GM11168 (cell line): ENCODE results near the gene POU4F1.
"Not testable (repeated sequence)": the region's sequence is repeated elsewhere in the genome, so short reads cannot be mapped to it uniquely, and the experiment has no call there.

Experiments used
- in situ Hi-C: fragments of 300-500 bp; cut with MboI; formaldehyde crosslinking; loops from one replicate; pipeline ENCODE4 v1.12.0; 2022; ENCODE audit warnings: low sequenced_read_pairs; ENCODE audit not compliant: unreplicated experiment

The POU4F1 gene, protein sequence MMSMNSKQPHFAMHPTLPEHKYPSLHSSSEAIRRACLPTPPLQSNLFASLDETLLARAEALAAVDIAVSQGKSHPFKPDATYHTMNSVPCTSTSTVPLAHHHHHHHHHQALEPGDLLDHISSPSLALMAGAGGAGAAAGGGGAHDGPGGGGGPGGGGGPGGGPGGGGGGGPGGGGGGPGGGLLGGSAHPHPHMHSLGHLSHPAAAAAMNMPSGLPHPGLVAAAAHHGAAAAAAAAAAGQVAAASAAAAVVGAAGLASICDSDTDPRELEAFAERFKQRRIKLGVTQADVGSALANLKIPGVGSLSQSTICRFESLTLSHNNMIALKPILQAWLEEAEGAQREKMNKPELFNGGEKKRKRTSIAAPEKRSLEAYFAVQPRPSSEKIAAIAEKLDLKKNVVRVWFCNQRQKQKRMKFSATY

DNA sequence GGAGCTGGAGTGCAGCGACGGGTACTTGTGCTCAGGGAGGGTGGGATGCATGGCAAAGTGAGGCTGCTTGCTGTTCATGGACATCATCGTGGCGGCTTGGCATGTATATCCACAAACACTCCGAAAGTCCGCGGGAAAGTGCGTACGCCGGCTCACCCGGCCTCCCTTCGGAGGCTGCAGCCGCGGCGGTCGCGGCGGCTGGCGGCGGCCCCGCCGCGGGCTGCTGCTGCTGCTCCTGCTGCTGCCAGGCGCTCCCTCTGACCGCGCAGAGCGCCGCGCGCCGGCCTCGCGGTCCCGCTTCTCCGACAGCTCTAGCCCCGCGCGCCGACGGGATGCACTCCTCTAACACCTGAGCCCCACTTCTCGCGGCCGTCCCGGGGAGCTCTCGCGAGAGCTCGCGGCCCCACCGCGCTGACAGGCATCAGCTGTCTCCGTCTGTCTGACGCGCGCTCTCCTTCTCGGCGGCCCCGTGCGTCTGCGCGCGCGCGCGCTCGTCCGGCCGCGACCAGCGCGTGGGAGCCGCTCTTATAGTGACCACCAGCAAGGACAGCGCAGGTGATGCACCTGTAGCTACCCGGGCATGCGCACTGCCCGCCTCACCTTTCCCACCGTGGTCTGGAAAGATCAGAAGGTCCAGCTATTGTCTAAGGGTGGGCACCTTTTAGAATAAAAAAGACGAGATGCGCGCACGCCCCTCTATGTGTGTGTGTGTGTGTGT, at the start of gene POU4F1:
Gene POU4F1 (minus strand): TSS at position 313 of the 718 bp plus-strand sequence. CDS start 226 bp downstream, at position 87.
- in situ Hi-C loops = no loop called here

DNA sequence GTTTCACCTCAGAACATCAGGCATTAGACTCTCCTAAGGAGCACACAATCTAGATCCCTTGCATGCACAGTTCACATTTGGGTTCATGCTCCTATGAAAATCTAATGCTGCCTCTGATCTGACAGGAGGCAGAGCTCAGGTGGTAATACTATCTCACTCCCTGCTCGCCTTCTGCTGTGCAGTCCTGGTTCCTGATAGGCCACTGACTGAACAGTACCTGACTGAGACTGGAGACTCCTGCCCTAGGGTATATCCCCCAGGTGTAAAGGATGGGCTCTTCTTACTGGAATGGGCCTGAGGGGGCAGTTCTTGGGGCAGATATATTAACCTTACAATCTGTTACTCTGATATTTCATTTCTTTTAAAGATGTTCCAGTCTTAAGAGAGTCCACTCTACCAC, 49.3 kb upstream of the POU4F1 start:
- in situ Hi-C loops = no loop called here

DNA sequence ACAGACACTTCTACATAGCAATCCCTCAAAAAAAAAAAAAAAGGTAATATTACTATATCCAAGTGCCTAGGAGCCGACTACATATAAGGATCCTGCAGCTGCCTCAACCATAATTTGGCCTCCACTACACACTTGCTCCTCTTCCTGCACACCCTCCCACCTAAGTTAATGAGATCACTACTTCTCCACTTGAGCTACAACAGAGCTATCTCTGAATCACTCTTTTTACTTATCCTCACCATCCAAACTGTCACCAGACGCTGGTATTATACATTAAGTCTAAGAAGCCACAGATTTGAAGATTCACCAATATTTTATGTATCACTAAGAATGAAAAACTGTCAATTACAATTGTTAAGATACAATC, 47.3 kb upstream of the POU4F1 start:
- in situ Hi-C loops = no loop called here

DNA sequence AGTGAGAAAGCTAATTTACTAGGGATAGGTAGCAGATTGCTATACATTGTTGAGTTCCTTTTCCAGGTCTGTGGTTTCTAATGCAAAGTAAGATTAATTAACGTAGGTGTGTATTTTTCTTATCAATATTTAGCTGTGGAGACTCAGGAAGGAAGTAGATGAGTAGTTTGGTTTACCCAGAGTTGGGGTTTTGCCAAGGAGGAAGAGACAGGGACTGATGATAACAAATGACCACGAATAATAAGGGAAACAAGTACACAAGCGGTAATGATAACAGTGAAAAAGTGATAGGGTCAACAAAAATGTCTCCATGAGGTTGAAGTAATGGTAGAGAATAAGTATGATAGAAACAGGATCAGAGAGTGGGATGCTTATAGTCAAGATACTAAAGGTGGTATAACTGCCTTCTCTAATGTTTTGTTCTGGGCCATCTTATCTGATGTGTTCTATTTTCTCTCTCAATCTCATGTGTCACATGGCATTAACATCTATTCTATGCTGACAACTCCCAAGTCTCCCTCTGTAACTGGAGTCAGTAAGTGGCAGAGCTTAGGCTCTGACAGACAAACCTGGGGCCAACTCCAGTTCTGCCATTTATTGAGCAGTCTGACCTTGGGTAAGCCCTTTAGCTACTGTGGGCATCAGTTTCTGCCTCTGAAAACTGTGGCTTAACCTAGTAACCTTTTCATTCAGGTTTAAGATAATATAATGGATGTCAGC, 46.8 kb upstream of the POU4F1 start:
- in situ Hi-C loops = no loop called here

DNA sequence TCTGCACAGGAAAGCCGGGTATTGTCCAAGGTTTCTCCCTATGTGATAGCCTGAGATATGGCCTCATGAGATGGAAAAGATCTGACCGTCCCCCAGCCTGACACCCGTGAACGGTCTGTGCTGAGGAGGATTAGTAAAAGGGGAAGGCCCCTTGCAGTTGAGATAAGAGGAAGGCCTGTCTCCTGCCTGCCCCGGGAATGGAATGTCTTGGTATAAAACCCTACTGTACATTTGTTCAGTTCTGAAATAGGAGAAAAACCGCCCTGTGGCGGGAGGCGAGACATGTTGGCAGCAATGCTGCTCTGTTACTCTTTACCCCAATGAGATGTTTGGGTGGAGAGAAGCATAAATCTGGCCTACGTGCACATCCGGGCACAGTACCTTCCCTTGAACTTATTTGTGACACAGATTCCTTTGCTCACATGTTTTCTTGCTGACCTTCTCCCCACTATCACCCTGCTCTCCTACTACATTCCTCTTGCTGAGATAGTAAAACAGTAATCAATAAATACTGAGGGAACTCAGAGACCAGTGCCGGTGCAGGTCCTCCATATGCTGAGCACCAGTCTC, 43.8 kb upstream of the POU4F1 start:
- in situ Hi-C loops = not testable (repeated sequence)

DNA sequence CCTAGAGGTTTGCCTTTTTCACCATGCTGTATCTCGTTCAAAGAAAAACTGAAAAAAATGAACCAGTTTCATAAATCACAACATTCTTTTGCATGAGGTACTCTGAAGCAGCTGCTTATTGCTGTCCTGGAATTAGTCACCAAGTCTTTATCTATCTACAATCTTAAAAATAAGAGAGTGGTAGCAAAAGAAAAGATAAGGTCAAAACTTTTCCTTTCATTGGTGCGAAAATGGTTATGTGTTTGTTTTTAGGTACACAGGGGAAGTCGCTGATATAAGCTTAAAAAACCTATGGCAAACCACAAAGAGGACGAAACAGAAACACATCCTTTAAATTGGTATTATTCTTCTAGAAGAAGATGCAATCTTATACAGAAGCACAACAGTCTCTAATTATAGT, 34.9 kb upstream of the POU4F1 start:
- in situ Hi-C loops = no loop called here

DNA sequence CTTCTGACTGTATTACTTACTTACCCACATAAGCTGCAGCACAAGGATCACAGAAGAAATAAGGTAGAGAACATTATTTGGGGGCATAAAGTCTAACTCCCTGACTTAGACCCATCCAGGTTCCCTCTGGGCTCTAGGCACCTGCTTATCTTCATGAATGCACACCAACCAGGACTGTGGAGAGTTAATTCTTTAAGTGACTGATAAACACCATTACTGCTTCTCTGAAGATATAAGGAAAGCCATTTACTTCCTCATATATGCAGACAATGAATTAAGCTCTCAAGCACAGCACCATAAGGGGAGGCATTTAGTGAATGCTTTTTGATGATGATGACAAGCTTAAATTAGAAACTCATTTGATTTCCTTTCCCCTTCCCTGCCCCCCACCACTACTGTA, 33.1 kb upstream of the POU4F1 start:
- in situ Hi-C loops = no loop called here

DNA sequence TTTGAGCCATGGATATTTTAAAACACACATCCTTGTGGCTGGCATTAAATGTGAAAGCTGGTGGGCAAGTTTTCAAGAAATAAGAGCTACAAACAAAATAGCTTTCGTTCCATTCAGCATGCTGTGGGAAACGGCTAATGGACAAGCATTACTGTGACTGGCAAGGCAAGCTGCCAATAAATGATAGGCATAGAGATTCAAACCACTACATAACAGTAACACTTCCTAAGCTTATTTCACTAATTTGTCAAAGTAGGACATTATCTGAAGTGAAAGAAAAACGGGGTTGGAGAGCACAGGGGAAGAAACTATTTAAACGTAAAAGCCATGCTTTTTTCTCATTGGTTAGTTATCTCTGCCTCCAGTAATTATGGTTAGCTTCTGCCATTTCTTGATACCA, 29.6 kb upstream of the POU4F1 start:
- in situ Hi-C loops = no loop called here

DNA sequence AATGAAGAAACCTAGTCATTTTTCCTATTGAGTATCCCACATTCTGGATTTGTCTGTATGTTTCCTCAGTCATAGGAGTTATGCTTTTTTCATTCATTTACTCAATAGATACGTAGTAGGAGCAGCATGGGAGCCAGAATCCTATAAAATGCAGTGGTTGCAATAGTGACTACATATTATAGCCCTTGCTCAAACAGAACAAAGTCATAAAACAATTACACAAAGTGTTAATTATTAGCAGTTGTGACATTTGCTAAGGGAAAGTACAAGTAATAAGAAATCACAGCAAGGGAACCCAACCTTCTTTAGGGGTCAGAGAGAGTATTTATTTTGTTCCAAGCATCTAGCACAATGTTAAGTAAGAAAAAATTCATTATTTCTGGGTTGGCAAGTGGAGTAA, 27.7 kb upstream of the POU4F1 start:
- in situ Hi-C loops = no loop called here

DNA sequence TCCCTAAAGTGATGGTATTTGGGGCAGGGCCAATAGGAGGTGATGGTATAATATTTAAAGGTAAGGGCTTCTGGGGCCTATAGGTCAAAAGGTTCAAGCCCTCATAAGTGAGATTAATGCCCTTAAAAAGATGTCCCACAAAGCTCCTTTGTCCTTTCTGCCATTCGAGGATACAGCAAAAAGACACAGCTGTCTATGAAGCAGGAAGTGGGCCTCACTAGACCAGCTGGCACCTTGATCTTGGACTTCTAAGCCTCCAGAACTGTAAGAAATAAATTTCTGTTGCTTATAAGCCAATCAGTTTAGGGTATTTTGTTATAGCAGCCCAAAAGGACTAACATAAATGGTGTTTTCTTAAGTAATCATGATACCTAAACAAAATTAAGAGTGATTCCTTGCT, 27.2 kb upstream of the POU4F1 start:
- in situ Hi-C loops = no loop called here

DNA sequence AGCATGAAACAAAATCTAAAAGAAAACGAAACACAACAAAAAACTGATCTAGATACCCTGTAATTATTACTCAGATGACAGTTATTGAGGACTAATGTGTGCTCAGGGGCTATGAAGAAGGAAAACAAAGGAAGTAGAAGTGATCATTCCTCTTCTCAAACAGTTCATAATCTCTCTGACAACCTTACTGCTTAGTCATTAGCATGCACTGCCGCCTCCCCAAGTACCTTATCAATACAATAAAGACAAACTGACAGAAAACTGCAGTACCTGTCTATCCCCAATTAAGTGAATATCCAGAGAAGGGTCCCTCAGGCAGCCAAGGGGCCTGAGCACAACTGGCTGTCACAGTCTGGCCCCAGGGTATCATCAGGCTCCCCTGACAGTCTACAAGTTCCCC, 22.0 kb upstream of the POU4F1 start:
- in situ Hi-C loops = no loop called here

DNA sequence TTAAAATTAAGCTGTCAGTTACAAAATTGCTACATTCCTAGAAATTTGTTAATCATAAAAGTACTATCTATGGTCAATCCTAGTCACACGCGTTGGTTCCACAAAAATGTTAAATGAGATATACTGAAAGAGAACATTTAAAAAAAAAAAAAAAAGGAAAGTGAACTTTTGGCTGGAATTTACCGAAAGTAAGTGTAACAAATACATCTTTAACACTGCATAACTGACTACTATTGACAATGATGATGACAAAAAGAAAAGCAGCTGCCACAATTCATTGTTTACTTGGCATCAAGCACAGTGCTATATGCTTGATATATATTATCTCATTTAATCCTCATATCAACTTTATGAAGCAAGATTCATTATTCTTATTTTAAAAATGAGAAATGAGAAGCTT, 19.8 kb upstream of the POU4F1 start:
- in situ Hi-C loops = no loop called here

DNA sequence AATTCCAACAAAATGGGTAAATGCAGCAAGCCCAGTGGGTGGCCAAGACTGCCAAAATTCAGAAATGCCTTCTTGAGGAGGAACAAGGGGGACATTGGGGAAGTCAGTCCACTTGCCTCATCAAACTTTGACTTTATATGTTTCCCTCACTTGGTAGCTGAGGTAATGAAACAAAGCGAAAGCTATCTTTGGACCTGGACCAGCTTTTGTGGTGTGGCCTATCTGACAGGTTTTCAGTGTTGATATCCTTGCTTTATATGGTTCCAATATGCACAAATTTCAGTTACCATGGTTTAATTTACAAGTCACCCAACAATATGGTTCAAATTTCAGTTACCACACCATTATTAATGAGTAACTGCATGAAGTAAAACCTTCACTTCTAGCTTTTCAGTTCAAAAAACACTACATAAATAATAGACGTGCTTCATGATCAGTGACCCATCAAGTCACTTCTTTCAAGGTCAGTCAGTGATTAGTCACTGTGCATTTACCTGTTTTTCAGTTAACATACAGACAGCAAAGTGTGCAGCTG, 17.7 kb upstream of the POU4F1 start:
- in situ Hi-C loops = no loop called here

DNA sequence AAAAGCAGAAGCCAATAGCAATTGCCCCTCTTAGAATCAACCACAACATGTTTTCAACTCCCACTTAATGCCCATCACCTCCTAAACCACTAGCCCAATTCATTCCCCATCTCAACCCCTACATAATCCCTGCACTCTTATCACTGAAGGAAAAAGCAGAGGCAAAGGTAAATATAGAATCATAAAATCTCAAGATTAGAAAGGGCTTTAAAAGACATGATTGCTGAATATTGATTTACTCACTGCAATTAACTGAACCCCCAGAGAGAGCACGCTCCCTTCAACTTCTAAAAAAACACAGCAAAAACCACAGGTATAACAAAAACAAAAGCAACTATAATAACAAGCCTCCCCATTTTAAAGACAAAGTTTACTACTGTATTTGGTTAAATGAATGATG, 15.1 kb upstream of the POU4F1 start:
- in situ Hi-C loops = no loop called here

DNA sequence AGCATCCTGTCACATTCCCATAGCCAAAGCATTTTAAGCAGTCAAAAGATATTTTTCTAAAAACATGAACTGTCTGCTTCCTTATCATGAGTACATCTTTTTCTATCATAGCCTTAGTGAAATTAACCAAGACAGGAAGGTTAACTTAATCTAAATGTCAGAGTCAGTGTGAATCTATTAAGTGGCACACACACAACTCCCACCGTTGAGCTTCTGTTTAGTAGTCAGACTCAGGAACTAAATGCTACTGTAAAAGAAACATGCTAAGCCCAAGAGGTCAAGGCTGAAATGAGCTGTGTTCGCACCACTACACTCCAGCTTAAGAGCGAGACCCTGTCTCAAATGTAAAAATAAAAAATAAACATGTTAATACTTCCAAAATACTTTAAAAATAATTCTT, 7.7 kb upstream of the POU4F1 start:
- in situ Hi-C loops = no loop called here

DNA sequence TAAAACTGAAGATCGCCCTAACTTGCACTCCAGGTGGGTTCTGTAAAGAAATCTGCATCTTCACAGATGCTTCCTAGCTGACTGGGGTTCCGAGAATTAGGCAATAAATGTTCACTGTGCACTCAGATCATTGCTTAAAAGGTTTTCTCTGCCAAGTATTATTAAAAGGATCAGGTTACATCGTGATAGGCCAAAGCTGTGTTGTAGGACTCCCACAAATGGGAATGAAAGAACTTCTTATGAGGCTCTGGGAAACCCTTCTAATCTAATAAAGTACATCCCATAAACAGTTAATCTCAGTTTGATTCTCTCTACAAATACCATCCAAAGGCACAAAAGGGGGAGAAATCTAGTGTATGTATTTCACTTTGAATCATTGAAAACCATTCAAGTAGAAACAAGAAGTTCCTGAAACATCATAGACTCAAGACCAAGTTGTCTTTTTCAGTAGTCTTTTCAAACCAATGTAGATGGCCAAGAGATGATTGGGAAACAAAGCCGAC, 7.1 kb upstream of the POU4F1 start:
- in situ Hi-C loops = no loop called here

DNA sequence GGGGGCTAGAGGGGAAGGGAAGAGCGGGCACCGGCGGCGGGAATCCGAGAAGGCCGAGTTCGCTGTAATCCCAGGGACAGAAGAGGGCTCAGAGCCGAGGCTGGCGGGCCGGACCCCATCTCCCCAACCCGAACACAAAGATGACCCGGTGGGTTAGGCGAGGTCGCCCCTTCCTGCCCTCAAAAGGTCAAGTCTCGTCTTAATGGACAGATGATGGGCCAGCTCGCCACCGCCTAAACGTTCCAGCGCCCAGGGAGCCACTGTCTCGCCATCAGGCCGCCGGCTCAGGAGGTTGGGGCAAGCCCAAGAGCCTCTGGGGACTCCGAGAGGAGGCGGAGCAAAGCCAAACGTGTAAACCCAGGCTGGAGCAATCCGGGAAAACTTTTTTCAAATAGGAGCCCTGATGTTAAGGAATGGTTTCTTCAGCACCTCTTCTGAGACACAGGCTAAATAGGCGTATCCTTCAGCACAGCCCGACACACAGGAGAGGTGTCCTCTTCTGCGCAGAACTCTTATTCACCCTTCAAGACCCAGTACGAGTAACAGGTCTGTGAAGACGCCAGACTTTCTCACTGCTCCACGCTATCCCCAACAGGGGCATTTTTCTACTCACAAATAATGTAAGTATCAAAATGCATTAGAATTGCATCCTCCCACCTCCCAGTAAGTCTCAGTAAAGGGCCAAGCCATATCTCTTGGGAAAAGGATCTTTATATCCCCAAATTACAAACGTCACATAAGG, 6.3 kb upstream of the POU4F1 start:
- in situ Hi-C loops = no loop called here

DNA sequence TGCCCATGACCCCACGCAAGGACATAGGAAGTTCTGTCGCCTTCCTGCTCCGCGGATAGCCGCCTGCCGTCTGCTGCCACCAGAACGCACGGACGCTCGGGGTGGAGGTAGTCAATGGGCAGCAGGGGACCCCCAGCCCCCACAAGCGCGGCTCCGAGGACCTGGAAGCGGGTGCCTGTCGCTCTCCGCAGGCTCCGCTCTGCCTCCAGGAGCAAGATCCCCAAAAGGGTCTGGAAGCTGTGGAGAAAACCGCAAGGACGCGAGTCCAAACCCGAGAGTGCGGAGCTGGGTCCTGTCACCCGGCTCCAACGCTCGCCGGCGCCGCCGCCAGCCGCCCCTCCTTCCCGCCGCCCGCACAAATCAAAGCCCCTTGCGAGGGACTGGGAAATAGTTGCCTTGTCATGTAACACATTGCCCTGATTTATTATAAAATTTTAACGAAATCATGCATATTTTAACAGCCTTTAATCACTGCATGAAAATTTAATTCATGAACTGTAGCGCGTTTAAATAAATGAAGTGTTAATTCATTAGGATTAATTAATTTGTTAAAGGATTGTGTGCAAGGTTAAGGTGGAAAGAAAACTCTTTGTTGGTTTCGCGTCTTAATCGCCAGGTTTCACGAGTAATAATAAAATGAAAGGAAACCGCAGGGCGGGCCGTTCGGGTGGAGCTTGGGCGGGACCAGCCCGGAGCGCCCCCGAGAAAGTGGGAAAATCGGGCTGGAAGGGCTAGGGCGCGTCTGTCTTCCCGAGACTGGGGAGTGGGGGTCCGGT, 5.5 kb upstream of the POU4F1 start:
- in situ Hi-C loops = no loop called here

DNA sequence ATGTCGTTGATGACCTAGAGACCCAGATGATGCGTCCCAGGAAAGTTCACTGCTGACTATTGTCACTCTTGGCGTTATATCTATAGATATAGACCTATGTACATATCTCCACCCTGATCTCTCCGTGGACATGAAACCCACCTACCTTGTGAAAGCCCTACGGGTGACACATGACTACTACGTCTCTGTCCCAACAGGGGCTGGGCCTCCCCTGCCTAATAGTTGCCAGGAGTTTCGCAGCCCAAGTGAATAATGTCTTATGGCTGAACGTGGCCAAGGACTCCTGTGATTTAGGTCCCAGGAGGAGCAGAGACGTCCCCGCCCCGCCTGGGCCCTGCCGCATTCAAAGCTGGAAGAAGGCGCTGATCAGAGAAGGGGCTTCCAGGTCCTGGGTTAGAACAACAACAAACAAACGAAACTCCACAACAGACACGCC, 4.9 kb upstream of the POU4F1 start:
- in situ Hi-C loops = no loop called here
